HEK293T (cell line): ENCODE results near the gene RBBP5.

Experiments
- BHLHE40 ChIP-seq: fragments of 450-650 bp; IDR thresholded peaks from 2 replicates; pipeline ENCODE4 v1.6.1; 2016; ENCODE audit warnings: mild to moderate bottlenecking, moderate library complexity, borderline replicate concordance
- CTBP1 ChIP-seq: fragments of 450-650 bp; IDR thresholded peaks from 2 replicates; pipeline ENCODE4 v1.6.1; 2016; ENCODE audit warnings: borderline replicate concordance
- ELF4 ChIP-seq: fragments of 450-650 bp; IDR thresholded peaks from 2 replicates; pipeline ENCODE4 v1.6.1; 2017; ENCODE audit warnings: antibody characterized with exemption
- FOXM1 ChIP-seq: fragments of 450-650 bp; IDR thresholded peaks from 2 replicates; pipeline ENCODE4 v1.6.1; 2017; ENCODE audit warnings: mild to moderate bottlenecking, borderline replicate concordance
- HDGF ChIP-seq: fragments of 450-650 bp; IDR thresholded peaks from 2 replicates; pipeline ENCODE4 v1.6.1; 2017; ENCODE audit warnings: antibody characterized with exemption, borderline replicate concordance
- PKNOX1 ChIP-seq: fragments of 450-650 bp; IDR thresholded peaks from 2 replicates; pipeline ENCODE4 v1.6.1; 2016
- SP1 ChIP-seq: fragments of 450-650 bp; IDR thresholded peaks from 2 replicates; pipeline ENCODE4 v1.6.1; 2017
- ZNF384 ChIP-seq: fragments of 450-650 bp; IDR thresholded peaks from 2 replicates; pipeline ENCODE4 v1.6.1; 2016

GRCh38 chr1:205077158-205077933, 44.4 kb downstream of the RBBP5 start:
- TF ChIP-seq ZNF384: no peak
- TF ChIP-seq PKNOX1: no peak
- TF ChIP-seq BHLHE40: no peak
- no peak for TF ChIP-seq ELF4
- no peak for TF ChIP-seq CTBP1
- TF ChIP-seq FOXM1: no peak
- TF ChIP-seq SP1: no peak
- no peak for TF ChIP-seq HDGF
